Endothelial cell (in vitro differentiated cells): Measurements from ENCODE around the gene GALNT18. TPM values are rescaled to one million over a fixed set of nuclear protein-coding genes. Genes with fewer than 3 reads are reported as not detected.

Source experiments
- DNase-seq: peaks from one replicate; pipeline ENCODE4 v3.0.0; 2021; ENCODE audit warnings: low spot score
- H3K27ac Mint-ChIP-seq: one replicate; pipeline ENCODE4 v1.8.0; 2021; ENCODE audit warnings: mixed read lengths, inconsistent platforms; ENCODE audit not compliant: unreplicated experiment
- H3K27me3 Mint-ChIP-seq: one replicate; pipeline ENCODE4 v1.8.0; 2021; ENCODE audit warnings: mild to moderate bottlenecking, moderate library complexity, mixed read lengths, inconsistent platforms; ENCODE audit not compliant: unreplicated experiment
- H3K36me3 Mint-ChIP-seq: one replicate; pipeline ENCODE4 v1.8.0; 2021; ENCODE audit warnings: mild to moderate bottlenecking, low read depth, mixed read lengths, inconsistent platforms; ENCODE audit not compliant: unreplicated experiment
- H3K4me1 Mint-ChIP-seq: one replicate; pipeline ENCODE4 v1.8.0; 2021; ENCODE audit warnings: mild to moderate bottlenecking, mixed read lengths, inconsistent platforms; ENCODE audit not compliant: unreplicated experiment
- H3K4me3 Mint-ChIP-seq: one replicate; pipeline ENCODE4 v1.8.0; 2021; ENCODE audit warnings: mild to moderate bottlenecking, mixed read lengths, inconsistent platforms; ENCODE audit not compliant: unreplicated experiment
- H3K9me3 Mint-ChIP-seq: one replicate; pipeline ENCODE4 v1.8.0; 2021; ENCODE audit warnings: mixed read lengths, inconsistent platforms; ENCODE audit not compliant: unreplicated experiment
- CTCF ChIP-seq: fragments of 200-600 bp; sonication (generic); IDR thresholded peaks from one replicate; pipeline ENCODE4 v1.5.0; 2021; ENCODE audit warnings: antibody characterized with exemption; ENCODE audit not compliant: unreplicated experiment
- total RNA-seq: library from RNA; stranded (reverse); fragmentation: NEBNext Ultra II Directional; extraction: Animal tissue kit (Norgen Biotek cat#: 25700); gene quantifications from one replicate; pipeline ENCODE4 v1.2.1, GENCODE V29; 2021; ENCODE audit not compliant: unreplicated experiment

GALNT18 gene
- total RNA-seq, 1 donor from 2014 or later: 87.6 TPM

GRCh38 chr11:11241284-11241683, 380.5 kb downstream of the GALNT18 start:
- Mint-ChIP-seq H3K4me1 (peaks cover 31% of the 10 kb centered on the region), H3K27ac (no peak overlapping the region), H3K9me3 (no peaks in the 10 kb centered on the region), H3K36me3 (no peaks in the 10 kb centered on the region), H3K4me3 (no peak overlapping the region), H3K27me3 (peaks cover 5% of the 10 kb centered on the region)
- no peak for TF ChIP-seq CTCF
- no peak for DNase-seq

- H3K27ac Mint-ChIP-seq: no peak overlapping the region
- no peak overlapping the region for H3K4me3 Mint-ChIP-seq
- DNase-seq: no peak
- H3K36me3 Mint-ChIP-seq: no peaks in the 10 kb centered on the region
- peaks cover 5% of the 10 kb centered on the region for H3K27me3 Mint-ChIP-seq
- no peaks in the 10 kb centered on the region for H3K9me3 Mint-ChIP-seq
- TF ChIP-seq CTCF: no peak
- H3K4me1 Mint-ChIP-seq: peaks cover 36% of the 10 kb centered on the region
Observed at GRCh38 chr11:11239959-11240358, 381.8 kb downstream of the GALNT18 start.

- H3K27ac Mint-ChIP-seq: peak overlapping the region; percentile 10
- H3K9me3 Mint-ChIP-seq: no peaks in the 10 kb centered on the region
- no peaks in the 10 kb centered on the region for H3K36me3 Mint-ChIP-seq
- no peak for DNase-seq
- H3K4me1 Mint-ChIP-seq: peaks cover 26% of the 10 kb centered on the region
- H3K4me3 Mint-ChIP-seq: no peak overlapping the region
- H3K27me3 Mint-ChIP-seq: peaks cover 5% of the 10 kb centered on the region
- TF ChIP-seq CTCF: no peak
Observed at GRCh38 chr11:11237070-11237832, 384.6 kb downstream of the GALNT18 start.

GRCh38 chr11:11236498-11237059, 385.2 kb downstream of the GALNT18 start:
- peaks cover 33% of the 10 kb centered on the region for H3K4me1 Mint-ChIP-seq
- peaks cover 5% of the 10 kb centered on the region for H3K27me3 Mint-ChIP-seq
- no peak overlapping the region for H3K4me3 Mint-ChIP-seq
- peak overlapping the region; percentile 86 for H3K27ac Mint-ChIP-seq
- no peak for DNase-seq
- H3K36me3 Mint-ChIP-seq: no peaks in the 10 kb centered on the region
- H3K9me3 Mint-ChIP-seq: no peaks in the 10 kb centered on the region
- no peak for TF ChIP-seq CTCF

- TF ChIP-seq CTCF: no peak
- H3K4me3 Mint-ChIP-seq: no peak overlapping the region
- no peaks in the 10 kb centered on the region for H3K9me3 Mint-ChIP-seq
- H3K4me1 Mint-ChIP-seq: peaks cover 27% of the 10 kb centered on the region
- DNase-seq: no peak
- peaks cover 2% of the 10 kb centered on the region for H3K27me3 Mint-ChIP-seq
- H3K36me3 Mint-ChIP-seq: no peaks in the 10 kb centered on the region
- H3K27ac Mint-ChIP-seq: no peak overlapping the region
Observed at GRCh38 chr11:11231763-11232162, 390.0 kb downstream of the GALNT18 start.
